Kidney epithelial cell (primary cell): ENCODE data around the gene LRRC49. TPM values are rescaled to one million over a fixed set of nuclear protein-coding genes. Genes with fewer than 3 reads are reported as not detected.

ENCODE experiments used
- DNase-seq: peaks from one replicate; pipeline ENCODE4 v3.0.0-alpha.2; 2010; ENCODE audit warnings: low read depth
- H3K27me3 ChIP-seq: 2 replicates; pipeline ENCODE4 v1.6.0; 2011; ENCODE audit warnings: low read length; ENCODE audit not compliant: control insufficient read depth, insufficient read depth
- H3K36me3 ChIP-seq: 2 replicates; pipeline ENCODE4 v1.5.1; 2011; ENCODE audit warnings: low read length; ENCODE audit not compliant: control insufficient read depth, insufficient read depth
- H3K4me3 ChIP-seq: 2 replicates; pipeline ENCODE4 v1.5.1; 2011; ENCODE audit warnings: low read depth, mild to moderate bottlenecking, control low read depth, low read length
- total RNA-seq: library from RNA; depleted of rRNA; stranded (reverse); fragments of >200 nt; gene quantifications from 2 replicates; pipeline ENCODE4 v1.2.3, GENCODE V29; 2015
- TF ChIP-seq, protein P1 (sequence below): IDR thresholded peaks from 2 replicates; pipeline ENCODE4 v1.5.1; 2011; ENCODE audit warnings: mild to moderate bottlenecking, moderate library complexity, low read length, control low read depth, inconsistent platforms; ENCODE audit not compliant: insufficient read depth, poor library complexity, severe bottlenecking

Gene LRRC49
- total RNA-seq, 1 donor from 2014 or later: 62.0 TPM

DNA sequence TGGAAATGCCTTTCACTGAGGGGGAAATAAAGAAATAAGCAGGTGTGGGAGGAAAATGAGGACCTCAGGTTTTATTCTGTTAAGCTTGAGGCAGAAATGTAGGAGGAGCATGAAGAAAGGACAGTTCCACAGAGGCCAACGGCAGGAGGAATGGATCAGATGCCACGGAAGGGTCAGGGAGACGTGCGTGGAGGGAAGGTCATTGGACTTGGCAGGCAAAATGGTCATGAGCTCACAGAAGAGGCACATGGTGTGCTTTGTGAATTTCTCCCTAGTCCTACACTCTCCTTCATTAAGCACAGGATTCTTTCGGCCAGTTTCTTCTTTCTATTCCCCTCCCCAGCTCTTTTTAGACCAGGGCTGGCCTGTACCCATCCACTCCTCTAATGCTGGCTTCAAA, 190.2 kb downstream of the LRRC49 start:
- TF ChIP-seq, protein P1, sequence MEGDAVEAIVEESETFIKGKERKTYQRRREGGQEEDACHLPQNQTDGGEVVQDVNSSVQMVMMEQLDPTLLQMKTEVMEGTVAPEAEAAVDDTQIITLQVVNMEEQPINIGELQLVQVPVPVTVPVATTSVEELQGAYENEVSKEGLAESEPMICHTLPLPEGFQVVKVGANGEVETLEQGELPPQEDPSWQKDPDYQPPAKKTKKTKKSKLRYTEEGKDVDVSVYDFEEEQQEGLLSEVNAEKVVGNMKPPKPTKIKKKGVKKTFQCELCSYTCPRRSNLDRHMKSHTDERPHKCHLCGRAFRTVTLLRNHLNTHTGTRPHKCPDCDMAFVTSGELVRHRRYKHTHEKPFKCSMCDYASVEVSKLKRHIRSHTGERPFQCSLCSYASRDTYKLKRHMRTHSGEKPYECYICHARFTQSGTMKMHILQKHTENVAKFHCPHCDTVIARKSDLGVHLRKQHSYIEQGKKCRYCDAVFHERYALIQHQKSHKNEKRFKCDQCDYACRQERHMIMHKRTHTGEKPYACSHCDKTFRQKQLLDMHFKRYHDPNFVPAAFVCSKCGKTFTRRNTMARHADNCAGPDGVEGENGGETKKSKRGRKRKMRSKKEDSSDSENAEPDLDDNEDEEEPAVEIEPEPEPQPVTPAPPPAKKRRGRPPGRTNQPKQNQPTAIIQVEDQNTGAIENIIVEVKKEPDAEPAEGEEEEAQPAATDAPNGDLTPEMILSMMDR: no peak
- no peak overlapping the region for H3K4me3 ChIP-seq
- DNase-seq: no peak
- no peaks in the 10 kb centered on the region for H3K27me3 ChIP-seq
- no peaks in the 10 kb centered on the region for H3K36me3 ChIP-seq

DNA sequence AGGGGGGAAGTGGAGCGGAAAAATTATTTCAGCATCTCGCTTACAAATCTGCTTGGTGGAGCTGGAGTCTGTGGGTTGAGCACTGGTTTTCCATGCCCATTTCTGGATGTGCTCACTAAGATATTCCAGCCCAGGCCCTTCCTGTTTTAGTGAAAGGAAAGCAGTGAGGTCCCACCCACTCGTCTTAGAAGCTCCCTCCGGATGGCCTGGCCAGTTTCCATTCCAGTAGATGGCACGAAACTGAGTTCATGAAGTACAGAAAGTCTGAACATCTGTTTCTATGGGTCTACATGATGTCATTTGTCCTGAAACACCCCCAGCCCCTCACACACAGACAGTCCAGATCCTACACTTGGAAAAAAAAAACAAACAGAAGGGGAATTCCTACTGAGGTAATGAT, 190.7 kb downstream of the LRRC49 start:
- Histone ChIP-seq H3K4me3 (no peak overlapping the region), H3K36me3 (no peaks in the 10 kb centered on the region), H3K27me3 (no peaks in the 10 kb centered on the region)
- TF ChIP-seq, protein P1: no peak
- DNase-seq: no peak

DNA sequence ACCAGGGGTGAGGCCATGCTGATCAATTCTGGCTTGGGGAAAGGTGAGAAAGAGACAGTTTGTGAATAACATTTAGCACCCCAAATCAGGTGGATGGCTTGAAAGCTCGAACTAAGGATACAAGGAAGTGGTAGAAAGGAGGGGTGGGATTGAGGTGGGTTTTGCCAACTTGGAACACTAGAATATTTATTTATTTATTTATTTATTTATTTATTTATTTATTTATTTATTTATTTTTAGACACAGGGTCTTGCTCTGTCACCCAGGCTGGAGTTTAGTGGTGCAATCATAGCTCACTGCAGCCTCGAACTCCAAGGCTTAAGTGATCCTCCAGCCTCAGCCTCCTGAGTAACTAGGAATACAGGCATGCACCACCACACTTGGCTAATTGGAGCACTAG, 191.6 kb downstream of the LRRC49 start:
- no peak overlapping the region for H3K4me3 ChIP-seq
- DNase-seq: no peak
- TF ChIP-seq, protein P1: no peak

DNA sequence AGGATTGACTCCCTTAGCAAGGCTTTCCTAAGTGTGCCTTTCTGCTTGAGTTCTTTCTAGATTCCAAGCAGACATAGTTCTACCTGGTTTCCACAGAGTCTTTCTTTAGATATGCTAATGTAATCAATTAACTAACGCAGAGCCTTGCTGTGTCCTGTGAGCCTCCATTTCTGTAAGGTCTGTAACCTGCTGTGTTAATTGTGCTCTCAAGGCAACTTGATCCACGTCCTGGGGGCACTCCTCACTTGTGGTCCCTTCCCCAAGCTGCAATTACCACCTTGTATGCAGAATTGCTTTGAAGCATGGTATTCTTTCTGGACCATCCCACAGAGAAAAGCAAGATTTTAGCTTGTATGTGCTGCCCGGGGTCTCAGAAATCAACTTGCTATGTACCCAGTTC, 193.2 kb downstream of the LRRC49 start:
- TF ChIP-seq, protein P1: no peak
- Histone ChIP-seq H3K4me3 (no peak overlapping the region), H3K36me3 (no peaks in the 10 kb centered on the region), H3K27me3 (no peaks in the 10 kb centered on the region)
- DNase-seq: no peak

More for the DNA sequence above, 191.6 kb downstream of the LRRC49 start:
- Histone ChIP-seq H3K27me3 (no peaks in the 10 kb centered on the region), H3K36me3 (no peaks in the 10 kb centered on the region)

DNA sequence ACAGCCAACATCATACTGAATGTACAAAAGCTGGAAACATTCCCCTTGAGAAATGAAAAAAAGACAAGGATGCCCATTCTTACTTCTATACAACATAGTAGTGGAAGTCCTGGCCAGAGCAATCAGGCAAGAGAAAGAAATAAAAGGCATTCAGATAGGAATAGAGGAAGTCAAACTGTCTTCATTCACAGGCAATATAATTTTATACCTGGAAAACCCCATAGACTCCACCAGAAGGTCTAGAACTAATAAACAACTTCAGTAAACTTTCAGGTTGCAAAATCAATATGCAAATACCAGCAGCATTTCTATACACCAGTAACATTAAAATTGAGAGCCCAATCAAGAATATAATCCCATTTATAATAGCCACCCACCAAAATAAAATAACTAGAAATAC, 195.5 kb downstream of the LRRC49 start:
- TF ChIP-seq, protein P1: no peak
- no peak for DNase-seq
- H3K36me3 ChIP-seq: no peaks in the 10 kb centered on the region
- H3K4me3 ChIP-seq: no peak overlapping the region
- H3K27me3 ChIP-seq: no peaks in the 10 kb centered on the region

DNA sequence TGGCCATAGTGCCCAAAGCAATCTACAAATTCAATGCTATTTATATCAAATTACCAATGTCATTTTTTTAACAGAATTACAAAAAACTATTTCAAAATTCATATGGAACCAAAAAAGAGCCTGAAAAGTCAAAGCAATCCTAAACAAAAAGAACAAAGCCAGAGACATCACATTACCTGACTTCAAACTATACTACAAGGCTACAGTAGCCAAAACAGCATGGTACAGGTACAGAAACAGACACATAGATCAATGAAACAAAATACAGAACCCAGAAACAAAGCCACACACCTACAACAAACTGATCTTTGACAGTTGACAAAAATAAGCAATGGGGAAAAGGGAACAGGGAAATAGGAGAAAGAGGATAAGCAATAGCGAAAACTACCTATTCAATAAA, 196.1 kb downstream of the LRRC49 start:
- H3K36me3 ChIP-seq: no peaks in the 10 kb centered on the region
- DNase-seq: no peak
- TF ChIP-seq, protein P1: no peak
- no peaks in the 10 kb centered on the region for H3K27me3 ChIP-seq
- H3K4me3 ChIP-seq: no peak overlapping the region
